Measurements from ENCODE around the gene SEPTIN8. TPM values are rescaled to one million over a fixed set of nuclear protein-coding genes. Genes with fewer than 3 reads are reported as not detected.

SEPTIN8 gene
- total and polyA plus RNA-seq, 2 experiments from 2014 or later, result 26.9 to 41.9 TPM

DNA sequence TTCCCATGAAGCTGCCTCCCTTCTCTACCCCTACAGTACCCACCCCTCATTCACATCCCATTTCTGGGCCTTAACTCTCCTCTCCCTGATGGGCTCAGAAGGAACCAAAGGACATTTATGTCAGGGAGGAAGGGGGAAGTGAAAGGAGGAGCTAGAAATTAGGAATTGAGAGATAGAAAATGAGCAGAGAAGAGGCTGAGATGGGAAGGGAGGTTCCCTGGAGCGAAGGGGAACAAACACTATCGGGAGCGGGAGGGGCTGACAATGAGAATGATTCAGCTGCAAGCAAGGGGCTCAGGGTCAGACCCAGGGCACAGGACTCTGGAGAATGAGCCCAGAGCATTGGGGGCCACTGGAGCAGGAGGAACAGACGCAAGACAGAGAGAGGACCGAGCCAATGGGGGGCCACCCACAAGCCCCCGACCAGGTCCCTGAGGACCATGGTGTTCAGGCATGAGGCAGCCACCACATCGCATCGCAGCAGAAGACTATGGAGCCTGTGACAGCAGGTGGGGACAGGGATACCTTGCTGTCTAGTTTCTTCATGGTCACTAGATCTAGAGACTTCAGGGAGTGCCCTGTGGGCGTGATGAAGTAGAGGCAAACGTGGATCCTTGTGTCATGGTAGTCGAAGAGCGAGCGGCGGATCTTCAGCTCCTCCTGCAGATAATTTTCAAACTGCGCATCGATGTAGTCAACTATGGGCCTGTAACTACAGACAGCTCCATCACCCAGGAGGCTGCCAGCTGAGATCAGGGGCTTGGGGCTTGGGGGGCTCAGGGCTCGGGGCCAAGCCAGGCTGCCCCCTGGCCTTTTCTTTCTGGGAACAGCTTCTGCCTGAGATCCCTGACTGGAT, 13.6 kb downstream of the SEPTIN8 start:
- peaks cover 4% of the 10 kb centered on the region for H3K36me3 ChIP-seq (ENCODE audit: low read depth)
- no peaks in the 10 kb centered on the region; the same call in 1 of the 2 replicates for H4K20me1 ChIP-seq (ENCODE audit: insufficient read depth)
- TF ChIP-seq EZH2 (IDR thresholded peaks at IDR 0.05; ENCODE audit: insufficient read depth, poor library complexity, severe bottlenecking), result no peak
- no peak for TF ChIP-seq EZH2phosphoT487 (IDR thresholded peaks at IDR 0.05; ENCODE audit: insufficient read depth, low read depth)
- no peak overlapping the region for H2AFZ ChIP-seq
- in situ Hi-C loops (cut with MboI), result no loop called here
- H3F3A ChIP-seq (ENCODE audit: insufficient read depth), result peaks cover 11% of the 10 kb centered on the region
- H3K9ac ChIP-seq, result no peak overlapping the region
- no peak overlapping the region for H3K27ac ChIP-seq
- no peak overlapping the region for H3K4me2 ChIP-seq (ENCODE audit: unreplicated experiment)
- 89 to 90% methylated on average over 17 of the region's 17 CpGs for WGBS, 2 experiments (ENCODE audit: low coverage in 1 of 2, low lambda C conversion rate in 2 of 2, missing lambda C conversion rate in 2 of 2)
- no peaks in the 10 kb centered on the region for H3K9me3 ChIP-seq (ENCODE audit: low read depth)
- no peak overlapping the region for H3K4me3 ChIP-seq
- H3K27me3 ChIP-seq (replicated peaks; ENCODE audit: insufficient read depth), result no peaks in the 10 kb centered on the region
- DNase-seq, result no peak
- H3K4me1 ChIP-seq (ENCODE audit: insufficient read depth), result peaks cover 12% of the 10 kb centered on the region
- H3K79me2 ChIP-seq (ENCODE audit: insufficient read depth), result peaks cover 28% of the 10 kb centered on the region
- no peaks in the 10 kb centered on the region for H3K9me2 ChIP-seq (ENCODE audit: insufficient read depth)

DNA sequence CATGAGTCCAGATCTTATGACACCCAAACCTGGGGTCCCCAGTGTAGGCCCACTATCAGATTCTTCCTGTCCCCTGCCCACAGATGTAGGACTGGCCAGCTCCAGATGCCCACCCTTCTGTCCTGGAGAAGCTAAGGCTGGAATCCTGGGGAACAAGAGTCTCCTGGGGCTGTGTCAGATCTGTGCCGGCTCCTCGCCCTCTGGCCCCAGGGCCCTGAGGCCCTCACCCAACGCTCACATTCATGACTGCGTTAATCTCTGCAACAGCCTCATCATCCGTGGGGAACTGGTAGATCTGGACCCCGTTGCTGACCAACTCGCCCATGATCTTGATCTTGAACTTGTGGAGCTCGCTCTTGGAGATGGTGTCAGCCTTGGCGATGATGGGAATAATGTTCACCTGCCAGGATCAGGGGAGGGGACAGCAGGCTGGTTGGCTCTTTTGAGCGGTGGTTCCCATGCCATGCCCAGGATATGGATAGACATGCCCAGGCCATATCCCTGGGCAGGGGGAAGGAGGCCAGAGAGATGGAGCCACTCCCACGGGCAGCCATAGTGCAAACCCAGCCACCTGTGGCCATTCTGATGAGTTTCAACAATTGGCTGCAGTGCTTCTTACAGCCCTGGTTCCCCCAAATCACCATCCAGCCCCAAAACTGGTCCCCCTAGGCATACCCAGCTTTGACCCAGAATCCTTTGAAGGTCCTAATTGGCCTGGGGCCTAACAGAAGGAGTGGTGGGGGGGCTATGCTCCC, 14.6 kb downstream of the SEPTIN8 start:
- no peak overlapping the region for H3K4me3 ChIP-seq
- H2AFZ ChIP-seq, result no peak overlapping the region
- no peak for DNase-seq
- peaks cover 12% of the 10 kb centered on the region for H3K36me3 ChIP-seq (ENCODE audit: low read depth)
- H3K4me2 ChIP-seq (ENCODE audit: unreplicated experiment), result no peak overlapping the region
- peaks cover 4% of the 10 kb centered on the region for H3K4me1 ChIP-seq (ENCODE audit: insufficient read depth)
- no peaks in the 10 kb centered on the region for H3K9me3 ChIP-seq (ENCODE audit: low read depth)
- H3F3A ChIP-seq (ENCODE audit: insufficient read depth), result peaks cover 3% of the 10 kb centered on the region
- WGBS, 2 experiments (ENCODE audit: low coverage in 1 of 2, low lambda C conversion rate in 2 of 2, missing lambda C conversion rate in 2 of 2), result 91 to 96% methylated on average over 11 of the region's 11 CpGs
- H4K20me1 ChIP-seq (ENCODE audit: insufficient read depth), result no peaks in the 10 kb centered on the region
- TF ChIP-seq EZH2phosphoT487 (IDR thresholded peaks at IDR 0.05; ENCODE audit: insufficient read depth, low read depth) (no peak), EZH2 (IDR thresholded peaks at IDR 0.05; ENCODE audit: insufficient read depth, poor library complexity, severe bottlenecking) (no peak)
- no peak overlapping the region for H3K27ac ChIP-seq
- H3K9me2 ChIP-seq (ENCODE audit: insufficient read depth), result no peaks in the 10 kb centered on the region
- in situ Hi-C loops (cut with MboI), result no loop called here
- no peak overlapping the region for H3K9ac ChIP-seq
- no peaks in the 10 kb centered on the region for H3K27me3 ChIP-seq (replicated peaks; ENCODE audit: insufficient read depth)
- peaks cover 23% of the 10 kb centered on the region for H3K79me2 ChIP-seq (ENCODE audit: insufficient read depth)

DNA sequence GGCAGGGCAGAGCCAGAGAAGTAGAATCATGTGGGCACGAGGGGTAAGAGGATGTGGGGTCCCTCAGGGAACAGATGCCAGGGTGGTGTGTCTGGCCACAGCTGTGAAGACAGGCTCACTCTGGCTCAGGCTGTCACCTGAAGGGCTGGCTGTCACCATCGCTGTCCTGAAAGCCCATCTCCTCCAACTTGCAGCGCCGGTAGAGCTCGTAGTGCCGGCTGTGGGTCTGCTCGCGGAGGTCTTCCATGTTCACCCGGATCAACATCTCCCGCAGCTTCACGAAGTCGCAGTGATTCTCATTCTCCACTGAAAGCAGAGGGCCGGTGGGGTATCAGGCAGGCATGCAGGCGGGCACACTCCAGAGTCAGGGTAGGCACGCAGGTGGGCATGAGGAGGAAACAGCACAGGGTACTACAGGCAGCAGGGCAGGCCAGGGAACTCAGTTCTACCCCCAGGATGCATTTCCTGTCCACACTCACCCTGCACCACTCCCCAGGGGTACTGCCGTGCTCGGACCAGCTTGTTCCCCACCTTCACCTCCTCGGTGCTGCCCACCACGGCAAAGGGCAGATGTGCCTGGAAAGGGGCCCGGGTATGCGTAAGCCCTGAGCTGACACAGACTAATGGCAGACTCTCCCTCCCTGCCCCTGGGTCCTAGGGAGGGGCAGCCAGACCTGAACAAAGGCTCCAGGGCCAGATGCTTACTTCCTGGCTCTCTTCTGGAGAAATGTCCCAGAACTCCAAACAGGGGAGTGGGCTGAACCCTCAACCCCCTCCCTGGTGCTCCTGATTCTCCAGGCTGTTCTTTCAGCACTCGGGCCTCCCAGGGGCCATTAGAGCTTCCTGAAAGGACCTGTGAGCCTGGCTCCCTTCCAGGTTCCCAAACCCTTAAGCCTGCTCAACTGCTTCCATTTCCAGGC, 15.5 kb downstream of the SEPTIN8 start:
- no peaks in the 10 kb centered on the region for H3K4me1 ChIP-seq (ENCODE audit: insufficient read depth)
- 91 to 95% methylated on average over 21 to 22 of the region's 22 CpGs for WGBS, 2 experiments (ENCODE audit: low coverage in 1 of 2, low lambda C conversion rate in 2 of 2, missing lambda C conversion rate in 2 of 2)
- no peak overlapping the region for H3K4me2 ChIP-seq (ENCODE audit: unreplicated experiment)
- H3K4me3 ChIP-seq, result no peak overlapping the region
- no peaks in the 10 kb centered on the region for H3K27me3 ChIP-seq (replicated peaks; ENCODE audit: insufficient read depth)
- H3K27ac ChIP-seq, result no peak overlapping the region
- in situ Hi-C loops (cut with MboI), result no loop called here
- H3K9me2 ChIP-seq (ENCODE audit: insufficient read depth), result no peaks in the 10 kb centered on the region
- H2AFZ ChIP-seq, result no peak overlapping the region
- H3K9me3 ChIP-seq (ENCODE audit: low read depth), result no peaks in the 10 kb centered on the region
- no peaks in the 10 kb centered on the region for H3F3A ChIP-seq (ENCODE audit: insufficient read depth)
- peaks cover 12% of the 10 kb centered on the region for H3K36me3 ChIP-seq (ENCODE audit: low read depth)
- no peaks in the 10 kb centered on the region for H4K20me1 ChIP-seq (ENCODE audit: insufficient read depth)
- H3K79me2 ChIP-seq (ENCODE audit: insufficient read depth), result peaks cover 14% of the 10 kb centered on the region
- no peak overlapping the region for H3K9ac ChIP-seq
- TF ChIP-seq EZH2 (IDR thresholded peaks at IDR 0.05; ENCODE audit: insufficient read depth, poor library complexity, severe bottlenecking) (no peak), EZH2phosphoT487 (IDR thresholded peaks at IDR 0.05; ENCODE audit: insufficient read depth, low read depth) (no peak)
- DNase-seq, result no peak

Data from GM23248 (cell line).